Chondrocyte (in vitro differentiated cells): ENCODE results near the gene FYB2. TPM values are rescaled to one million over a fixed set of nuclear protein-coding genes. Genes with fewer than 3 reads are reported as not detected.
"Not testable (repeated sequence)": the region's sequence is repeated elsewhere in the genome, so short reads cannot be mapped to it uniquely, and the experiment has no call there.

Source experiments
- DNase-seq: peaks from one replicate; pipeline ENCODE4 v3.0.0; 2021; ENCODE audit warnings: mixed read lengths, low spot score
- H3K27ac Mint-ChIP-seq: one replicate; pipeline ENCODE4 v1.8.0; 2021; ENCODE audit warnings: mild to moderate bottlenecking, moderate library complexity, mixed read lengths; ENCODE audit not compliant: unreplicated experiment
- H3K27me3 Mint-ChIP-seq: 2 replicates; pipeline ENCODE4 v1.8.0; 2021; ENCODE audit warnings: low read depth, mixed read lengths
- H3K36me3 Mint-ChIP-seq: 2 replicates; pipeline ENCODE4 v1.8.0; 2021; ENCODE audit warnings: low read depth, mixed read lengths
- H3K4me1 Mint-ChIP-seq: 2 replicates; pipeline ENCODE4 v1.8.0; 2021; ENCODE audit warnings: low read depth, mild to moderate bottlenecking, mixed read lengths
- H3K4me3 Mint-ChIP-seq: one replicate; pipeline ENCODE4 v1.8.0; 2021; ENCODE audit warnings: mild to moderate bottlenecking, moderate library complexity, mixed read lengths; ENCODE audit not compliant: unreplicated experiment
- H3K9me3 Mint-ChIP-seq: 2 replicates; pipeline ENCODE4 v1.8.0; 2021; ENCODE audit warnings: low read depth, mixed read lengths
- total RNA-seq: library from RNA; stranded (reverse); gene quantifications from 3 replicates; pipeline ENCODE4 v1.2.1, GENCODE V29; 2021
- TF ChIP-seq, protein P1 (sequence below): fragments of 200-600 bp; sonication (generic); IDR thresholded peaks from 2 replicates; pipeline ENCODE4 v1.5.0; 2021; ENCODE audit warnings: antibody characterized with exemption, mild to moderate bottlenecking, moderate library complexity

Gene FYB2
- total RNA-seq, 1 donor from 2014 or later = 0.10 TPM

DNA sequence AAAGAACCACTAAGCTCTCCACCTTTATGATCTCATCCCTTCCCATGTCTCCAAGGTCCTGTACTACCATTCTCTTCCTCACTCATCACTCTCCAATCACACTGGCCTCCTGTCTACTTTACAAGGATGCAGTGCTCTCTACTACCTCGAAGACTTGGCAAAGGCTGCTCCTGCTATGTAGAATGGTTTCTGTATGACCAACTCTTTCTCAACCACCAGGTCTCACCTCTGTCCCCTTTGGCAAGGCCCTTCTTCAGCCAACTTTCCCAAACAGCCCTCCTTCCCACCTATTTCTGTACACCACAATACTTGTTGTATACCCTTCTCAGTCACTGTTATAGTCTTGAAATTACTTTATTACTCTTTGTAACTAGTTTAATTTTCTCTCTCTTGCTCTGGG, 41.2 kb downstream of the FYB2 start:
- Mint-ChIP-seq H3K27me3 (no peaks in the 10 kb centered on the region), H3K4me1 (no peaks in the 10 kb centered on the region), H3K36me3 (no peaks in the 10 kb centered on the region), H3K4me3 (no peak overlapping the region), H3K27ac (no peak overlapping the region), H3K9me3 (no peaks in the 10 kb centered on the region)
- DNase-seq = no peak
- TF ChIP-seq, protein P1, sequence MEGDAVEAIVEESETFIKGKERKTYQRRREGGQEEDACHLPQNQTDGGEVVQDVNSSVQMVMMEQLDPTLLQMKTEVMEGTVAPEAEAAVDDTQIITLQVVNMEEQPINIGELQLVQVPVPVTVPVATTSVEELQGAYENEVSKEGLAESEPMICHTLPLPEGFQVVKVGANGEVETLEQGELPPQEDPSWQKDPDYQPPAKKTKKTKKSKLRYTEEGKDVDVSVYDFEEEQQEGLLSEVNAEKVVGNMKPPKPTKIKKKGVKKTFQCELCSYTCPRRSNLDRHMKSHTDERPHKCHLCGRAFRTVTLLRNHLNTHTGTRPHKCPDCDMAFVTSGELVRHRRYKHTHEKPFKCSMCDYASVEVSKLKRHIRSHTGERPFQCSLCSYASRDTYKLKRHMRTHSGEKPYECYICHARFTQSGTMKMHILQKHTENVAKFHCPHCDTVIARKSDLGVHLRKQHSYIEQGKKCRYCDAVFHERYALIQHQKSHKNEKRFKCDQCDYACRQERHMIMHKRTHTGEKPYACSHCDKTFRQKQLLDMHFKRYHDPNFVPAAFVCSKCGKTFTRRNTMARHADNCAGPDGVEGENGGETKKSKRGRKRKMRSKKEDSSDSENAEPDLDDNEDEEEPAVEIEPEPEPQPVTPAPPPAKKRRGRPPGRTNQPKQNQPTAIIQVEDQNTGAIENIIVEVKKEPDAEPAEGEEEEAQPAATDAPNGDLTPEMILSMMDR = no peak

DNA sequence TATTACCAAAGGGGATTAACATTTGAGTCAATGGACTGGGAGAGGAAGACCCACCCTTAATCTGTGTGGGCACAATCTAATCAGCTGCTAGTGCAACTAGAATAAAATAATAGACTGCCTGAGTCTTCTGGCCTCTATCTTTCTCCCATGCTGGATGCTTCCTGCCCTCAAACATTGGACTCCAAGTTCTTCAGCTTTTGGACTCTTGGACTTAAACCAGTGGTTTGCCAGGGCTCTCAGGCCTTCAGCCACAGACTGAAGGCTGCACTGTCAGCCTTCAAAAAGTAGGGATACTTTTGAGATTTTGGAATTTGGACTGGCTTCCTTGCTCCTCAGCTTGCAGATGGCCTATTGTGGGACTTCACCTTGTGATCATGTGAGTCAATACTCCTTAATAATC, 44.5 kb downstream of the FYB2 start:
- not testable (repeated sequence) for H3K27me3 Mint-ChIP-seq, H3K4me3 Mint-ChIP-seq, H3K36me3 Mint-ChIP-seq, DNase-seq, H3K27ac Mint-ChIP-seq, H3K4me1 Mint-ChIP-seq, H3K9me3 Mint-ChIP-seq

GRCh38 chr1:56774067-56774609, 45.1 kb downstream of the FYB2 start:
- Mint-ChIP-seq H3K27ac (no peak overlapping the region), H3K4me1 (no peaks in the 10 kb centered on the region), H3K36me3 (no peaks in the 10 kb centered on the region), H3K4me3 (no peak overlapping the region), H3K27me3 (peaks cover 2% of the 10 kb centered on the region), H3K9me3 (no peaks in the 10 kb centered on the region)
- DNase-seq = no peak
- TF ChIP-seq, protein P1 = no peak

DNA sequence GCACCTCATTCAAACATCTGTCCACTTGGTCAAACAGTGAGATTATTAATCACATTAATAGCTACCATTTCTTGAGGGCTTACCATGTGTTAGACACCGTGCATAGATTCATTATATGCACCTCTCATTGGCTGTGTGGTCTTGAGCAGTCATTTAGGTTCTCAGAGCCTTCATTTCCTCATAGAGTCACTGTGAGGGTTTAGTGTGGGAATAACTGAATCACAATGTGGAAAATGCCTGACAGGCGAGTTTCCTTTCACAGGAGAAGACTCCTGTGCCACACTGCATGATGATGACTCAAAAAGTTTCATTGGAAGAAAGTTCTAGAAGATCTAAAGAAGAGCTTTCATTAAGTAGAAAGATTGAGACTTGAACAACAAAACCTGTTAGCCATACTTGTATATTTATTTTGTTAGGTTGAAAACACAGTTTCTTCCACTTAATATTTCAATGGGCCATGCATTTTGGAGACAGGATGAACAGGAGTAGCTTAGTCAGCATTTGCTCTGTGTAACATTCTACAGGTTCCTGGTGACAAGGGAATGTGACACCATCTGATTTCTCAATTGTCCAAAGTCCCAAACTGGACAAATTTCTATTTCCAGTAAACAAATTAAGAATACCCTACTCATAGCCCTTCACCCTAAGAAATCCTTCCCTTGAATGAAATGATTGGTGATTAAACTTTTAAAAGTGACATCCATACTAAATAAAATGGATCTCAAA, 45.7 kb downstream of the FYB2 start:
- no peak overlapping the region for H3K4me3 Mint-ChIP-seq
- H3K27me3 Mint-ChIP-seq = peaks cover 2% of the 10 kb centered on the region
- TF ChIP-seq, protein P1 = no peak
- H3K9me3 Mint-ChIP-seq = no peaks in the 10 kb centered on the region
- no peaks in the 10 kb centered on the region for H3K36me3 Mint-ChIP-seq
- no peak overlapping the region for H3K27ac Mint-ChIP-seq
- no peak for DNase-seq
- no peaks in the 10 kb centered on the region for H3K4me1 Mint-ChIP-seq

DNA sequence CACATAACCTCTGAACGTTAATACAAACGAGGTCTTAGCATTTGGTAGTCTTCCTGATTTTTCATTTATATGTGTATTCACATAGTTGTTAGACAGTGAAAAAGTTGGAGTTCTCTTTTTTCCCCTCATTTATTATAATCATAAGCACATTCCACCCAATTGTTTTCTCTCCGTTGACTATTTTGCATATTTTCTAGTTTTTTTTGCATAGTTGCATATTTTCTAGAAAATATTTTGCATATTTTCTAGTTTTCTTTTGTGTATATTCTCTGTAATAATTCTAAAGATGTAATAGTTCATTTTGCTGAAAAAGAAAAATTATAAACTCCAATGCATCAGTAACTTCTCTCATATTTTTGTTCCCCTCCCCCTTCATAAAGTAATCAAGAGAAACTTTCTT, 47.5 kb downstream of the FYB2 start:
- TF ChIP-seq, protein P1 = no peak
- Mint-ChIP-seq H3K4me3 (no peak overlapping the region), H3K27ac (no peak overlapping the region), H3K4me1 (no peaks in the 10 kb centered on the region), H3K27me3 (peaks cover 2% of the 10 kb centered on the region), H3K9me3 (no peaks in the 10 kb centered on the region), H3K36me3 (no peaks in the 10 kb centered on the region)
- DNase-seq = no peak

DNA sequence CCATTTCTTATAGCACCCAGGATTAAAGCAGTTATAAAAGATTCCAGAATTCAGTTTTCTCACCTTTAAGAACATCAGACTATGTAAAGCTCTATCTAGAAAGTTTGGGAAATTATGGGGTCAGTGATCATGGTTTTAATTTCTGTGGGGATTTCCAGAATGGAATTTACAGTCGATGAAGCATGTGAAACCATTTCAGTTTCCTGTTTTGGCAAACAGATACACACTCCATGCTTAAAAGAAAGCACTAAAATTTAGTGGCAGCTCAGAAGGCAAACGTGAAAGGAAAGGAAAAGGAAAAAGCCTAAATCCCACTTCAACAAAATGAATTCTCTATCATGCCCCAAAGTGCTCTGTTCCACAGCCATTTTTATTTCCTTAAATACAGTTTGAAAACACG, 60.4 kb downstream of the FYB2 start:
- no peak for DNase-seq
- Mint-ChIP-seq H3K36me3 (no peaks in the 10 kb centered on the region), H3K27me3 (no peaks in the 10 kb centered on the region), H3K27ac (no peak overlapping the region), H3K4me3 (no peak overlapping the region), H3K9me3 (no peaks in the 10 kb centered on the region), H3K4me1 (peaks cover 3% of the 10 kb centered on the region)
- TF ChIP-seq, protein P1 = no peak
